GM12801 (cell line): ENCODE results near the gene NUTM2F.
"Not testable (repeated sequence)": the region's sequence is repeated elsewhere in the genome, so short reads cannot be mapped to it uniquely, and the experiment has no call there.

Experiments
- TF ChIP-seq, protein P1 (sequence below): IDR thresholded peaks from one replicate; pipeline ENCODE4 v1.5.1; 2011; ENCODE audit warnings: control low read depth; ENCODE audit not compliant: insufficient read length; ENCODE audit errors: extremely low read depth

The NUTM2F gene, protein sequence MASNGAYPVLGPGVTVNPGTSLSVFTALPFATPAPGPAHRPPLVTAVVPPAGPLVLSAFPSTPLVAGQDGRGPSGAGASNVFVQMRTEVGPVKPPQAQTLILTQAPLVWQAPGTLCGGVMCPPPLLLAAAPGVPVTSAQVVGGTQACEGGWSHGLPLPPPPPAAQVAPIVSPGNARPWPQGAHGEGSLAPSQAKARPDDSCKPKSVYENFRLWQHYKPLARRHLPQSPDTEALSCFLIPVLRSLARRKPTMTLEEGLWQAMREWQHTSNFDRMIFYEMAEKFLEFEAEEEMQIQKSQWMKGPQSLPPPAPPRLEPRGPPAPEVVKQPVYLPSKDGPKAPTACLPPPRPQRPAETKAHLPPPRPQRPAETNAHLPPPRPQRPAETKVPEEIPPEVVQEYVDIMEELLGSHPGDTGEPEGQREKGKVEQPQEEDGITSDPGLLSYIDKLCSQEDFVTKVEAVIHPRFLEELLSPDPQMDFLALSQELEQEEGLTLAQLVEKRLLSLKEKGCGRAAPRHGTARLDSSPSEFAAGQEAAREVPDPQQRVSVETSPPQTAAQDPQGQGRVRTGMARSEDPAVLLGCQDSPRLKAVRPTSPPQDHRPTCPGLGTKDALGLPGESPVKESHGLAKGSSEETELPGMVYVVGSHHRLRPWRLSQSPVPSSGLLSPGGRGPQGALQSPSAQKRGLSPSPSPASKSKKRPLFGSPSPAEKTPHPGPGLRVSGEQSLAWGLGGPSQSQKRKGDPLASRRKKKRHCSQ

DNA sequence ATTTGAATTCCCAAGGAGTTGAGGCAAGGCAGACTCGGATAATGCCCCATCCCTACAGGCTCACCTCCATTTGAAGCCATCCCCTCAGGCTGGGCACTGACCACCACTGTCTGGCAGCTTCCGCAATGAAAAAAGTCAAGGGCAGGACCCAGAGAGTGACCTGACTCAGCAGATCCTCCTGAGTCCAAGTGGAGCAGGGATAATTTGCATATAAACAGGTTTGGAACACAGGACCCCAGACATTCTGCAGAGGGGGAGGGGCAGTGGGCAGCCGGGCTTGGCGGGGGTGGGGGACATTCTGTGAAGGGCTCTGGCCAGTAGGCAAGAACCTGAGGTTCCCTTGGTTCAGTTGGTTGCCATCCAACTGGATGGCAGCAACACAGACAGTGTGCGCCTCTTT lies at the start of gene NUTM2F:
TSS of gene NUTM2F (minus strand) at position 101 of the 400 bp plus-strand sequence. CDS start at position 80, 21 bp downstream.
- TF ChIP-seq, protein P1, sequence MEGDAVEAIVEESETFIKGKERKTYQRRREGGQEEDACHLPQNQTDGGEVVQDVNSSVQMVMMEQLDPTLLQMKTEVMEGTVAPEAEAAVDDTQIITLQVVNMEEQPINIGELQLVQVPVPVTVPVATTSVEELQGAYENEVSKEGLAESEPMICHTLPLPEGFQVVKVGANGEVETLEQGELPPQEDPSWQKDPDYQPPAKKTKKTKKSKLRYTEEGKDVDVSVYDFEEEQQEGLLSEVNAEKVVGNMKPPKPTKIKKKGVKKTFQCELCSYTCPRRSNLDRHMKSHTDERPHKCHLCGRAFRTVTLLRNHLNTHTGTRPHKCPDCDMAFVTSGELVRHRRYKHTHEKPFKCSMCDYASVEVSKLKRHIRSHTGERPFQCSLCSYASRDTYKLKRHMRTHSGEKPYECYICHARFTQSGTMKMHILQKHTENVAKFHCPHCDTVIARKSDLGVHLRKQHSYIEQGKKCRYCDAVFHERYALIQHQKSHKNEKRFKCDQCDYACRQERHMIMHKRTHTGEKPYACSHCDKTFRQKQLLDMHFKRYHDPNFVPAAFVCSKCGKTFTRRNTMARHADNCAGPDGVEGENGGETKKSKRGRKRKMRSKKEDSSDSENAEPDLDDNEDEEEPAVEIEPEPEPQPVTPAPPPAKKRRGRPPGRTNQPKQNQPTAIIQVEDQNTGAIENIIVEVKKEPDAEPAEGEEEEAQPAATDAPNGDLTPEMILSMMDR = not testable (repeated sequence)

GRCh38 chr9:94303321-94303720 lies 25.1 kb downstream of the NUTM2F start:
- TF ChIP-seq, protein P1 = no peak

GRCh38 chr9:94302426-94302825 lies 26.0 kb downstream of the NUTM2F start:
- TF ChIP-seq, protein P1 = no peak

- TF ChIP-seq, protein P1 = no peak
Measured at GRCh38 chr9:94301583-94301982, 26.9 kb downstream of the NUTM2F start.

GRCh38 chr9:94300470-94301301 lies 27.8 kb downstream of the NUTM2F start:
- TF ChIP-seq, protein P1 = no peak

- TF ChIP-seq, protein P1 = no peak
Measured at GRCh38 chr9:94298949-94299599, 29.4 kb downstream of the NUTM2F start.
